Cerebellar cortex (tissue), 1 donor: ENCODE results near the gene FBLN2.

ENCODE experiments used
- DNase-seq: peaks from one replicate; pipeline ENCODE4 v3.0.0-alpha.2; 2015; ENCODE audit warnings: low spot score

The FBLN2 gene

GRCh38 chr3:13605555-13605954, 56.6 kb downstream of the FBLN2 start:
- DNase-seq, result no peak

DNA sequence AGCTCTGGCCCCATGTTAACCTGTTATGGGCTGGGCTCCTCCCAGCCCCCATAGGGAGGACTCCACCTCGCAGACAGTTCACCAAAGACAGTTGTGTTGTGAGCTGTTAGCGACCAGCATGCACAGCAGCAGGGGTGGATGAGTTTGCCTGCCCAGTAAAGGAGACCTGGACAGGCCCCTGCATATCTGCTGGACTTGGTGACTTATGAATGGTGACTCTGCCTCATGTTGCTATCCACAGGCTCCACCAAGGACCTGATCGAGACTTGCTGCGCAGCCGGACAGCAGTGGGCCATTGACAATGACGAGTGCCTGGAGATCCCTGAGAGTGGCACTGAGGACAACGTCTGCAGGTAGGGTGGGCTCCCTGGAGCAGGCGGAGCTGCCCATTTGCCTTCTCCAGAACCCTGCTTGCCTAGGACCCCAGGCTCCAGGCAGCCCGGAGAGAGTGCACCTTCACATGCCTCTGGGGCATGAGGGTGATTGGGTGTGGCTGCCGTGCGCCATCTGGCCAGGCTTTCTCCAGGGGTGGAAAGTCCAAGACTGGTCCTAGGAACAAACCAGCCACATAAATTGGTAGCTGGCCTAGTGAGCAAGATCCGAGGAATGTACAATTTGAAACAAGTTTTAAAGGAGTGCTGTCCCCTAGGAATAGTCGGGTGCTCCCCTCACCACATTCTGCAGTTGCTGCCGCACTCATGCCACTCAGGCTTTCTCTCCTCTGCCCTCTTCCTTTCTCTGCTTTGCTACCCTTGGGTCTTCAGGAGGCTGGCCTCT, 59.1 kb downstream of the FBLN2 start:
- DNase-seq, result no peak

DNA sequence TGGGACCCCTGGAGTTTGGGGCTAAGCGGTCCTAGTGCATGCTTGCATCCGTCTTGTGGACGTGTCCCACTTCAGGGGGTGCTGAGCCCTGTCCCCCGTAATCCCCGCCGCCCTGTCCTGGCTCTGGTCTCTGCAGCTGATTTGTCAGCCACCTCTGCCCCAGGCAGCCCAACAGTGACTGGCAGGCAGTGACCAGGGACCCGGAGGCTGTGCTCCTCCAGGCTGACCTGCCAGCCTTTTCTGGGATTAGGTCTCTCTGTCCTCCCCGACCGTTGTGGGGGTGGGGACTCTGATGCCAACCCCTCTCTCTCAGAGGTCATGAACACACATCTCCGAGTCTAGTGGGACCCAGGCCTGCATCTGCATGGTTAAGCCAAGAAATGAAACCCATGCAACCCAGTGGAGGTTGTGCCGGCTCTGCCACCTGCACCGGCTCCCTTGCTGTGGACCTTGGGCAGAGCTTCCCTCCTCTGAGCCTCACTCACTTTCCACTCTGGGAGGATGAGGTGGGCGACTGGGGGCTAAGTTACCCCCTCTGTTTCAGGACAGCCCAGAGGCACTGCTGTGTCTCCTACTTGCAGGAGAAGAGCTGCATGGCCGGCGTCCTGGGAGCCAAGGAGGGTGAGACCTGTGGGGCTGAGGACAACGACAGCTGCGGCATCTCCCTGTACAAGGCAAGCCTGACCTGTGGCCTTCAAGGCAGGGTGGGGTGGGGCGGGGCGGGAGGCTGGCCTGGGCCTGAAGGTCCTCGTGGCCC, 60.2 kb downstream of the FBLN2 start:
- DNase-seq, result no peak

- no peak for DNase-seq
Measured at GRCh38 chr3:13610006-13610570, 61.2 kb downstream of the FBLN2 start.

GRCh38 chr3:13611221-13611620, 62.3 kb downstream of the FBLN2 start:
- DNase-seq, result no peak

DNA sequence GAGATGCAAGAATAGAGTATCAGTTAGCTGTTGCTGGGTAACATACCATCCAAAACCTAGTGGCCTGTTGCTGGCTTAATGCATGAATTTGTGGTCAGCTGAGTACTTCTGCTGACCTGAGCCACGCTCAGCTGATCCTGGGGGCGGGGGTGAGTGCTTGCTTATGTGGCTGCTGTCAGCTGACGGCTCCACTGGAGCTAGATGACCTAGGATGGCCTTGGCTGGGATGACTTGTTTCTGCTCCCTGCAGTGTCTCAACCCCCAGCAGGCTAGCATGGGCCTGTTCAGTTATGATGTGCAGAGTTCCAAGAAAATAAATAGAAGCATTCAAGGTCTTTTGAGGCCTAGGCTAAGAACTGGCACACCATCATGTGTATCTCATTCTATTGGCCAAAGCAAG, 63.9 kb downstream of the FBLN2 start:
- DNase-seq, result peak; percentile 7

DNA sequence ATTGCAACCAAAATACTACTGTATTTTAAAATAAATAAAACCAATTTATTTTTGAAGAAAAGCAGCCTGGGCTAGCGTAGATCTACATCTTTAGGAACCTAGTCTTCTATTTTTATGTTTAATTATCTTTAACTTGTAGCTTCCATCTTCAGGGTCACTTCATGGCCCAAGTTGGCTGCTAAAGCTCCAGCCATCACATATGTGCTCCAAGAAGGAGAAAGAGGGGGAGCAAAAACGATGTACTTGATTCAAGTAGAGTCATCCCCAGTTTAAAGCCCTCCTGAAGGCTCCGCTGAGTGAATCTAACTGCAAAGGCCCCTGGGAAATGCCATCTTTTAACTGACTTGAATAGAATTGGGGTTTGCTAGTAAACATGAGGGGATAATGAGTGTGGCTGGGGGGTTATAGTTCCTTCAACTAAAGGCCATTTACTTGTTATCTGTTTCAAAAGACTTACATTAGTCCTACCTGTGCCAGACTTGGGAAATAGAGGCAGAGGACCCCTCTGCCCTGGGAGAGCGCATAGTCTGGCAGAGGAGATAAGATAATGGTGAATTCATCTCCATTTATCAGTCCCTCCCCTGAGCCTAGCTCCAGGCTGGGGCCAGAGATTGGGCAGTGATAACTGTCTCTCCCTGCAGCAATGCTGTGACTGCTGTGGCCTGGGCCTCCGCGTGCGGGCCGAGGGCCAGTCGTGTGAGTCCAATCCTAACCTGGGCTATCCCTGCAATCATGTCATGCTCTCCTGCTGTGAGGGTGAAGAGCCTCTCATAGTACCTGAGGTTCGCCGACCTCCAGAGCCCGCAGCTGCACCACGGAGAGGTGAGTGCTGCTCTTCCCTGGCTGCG, 64.6 kb downstream of the FBLN2 start:
- no peak for DNase-seq

- DNase-seq, result no peak
Measured at GRCh38 chr3:13614607-13615006, 65.7 kb downstream of the FBLN2 start.

- no peak for DNase-seq
Measured at GRCh38 chr3:13615019-13615528, 66.1 kb downstream of the FBLN2 start.

GRCh38 chr3:13616359-13616758, 67.4 kb downstream of the FBLN2 start:
- no peak for DNase-seq

DNA sequence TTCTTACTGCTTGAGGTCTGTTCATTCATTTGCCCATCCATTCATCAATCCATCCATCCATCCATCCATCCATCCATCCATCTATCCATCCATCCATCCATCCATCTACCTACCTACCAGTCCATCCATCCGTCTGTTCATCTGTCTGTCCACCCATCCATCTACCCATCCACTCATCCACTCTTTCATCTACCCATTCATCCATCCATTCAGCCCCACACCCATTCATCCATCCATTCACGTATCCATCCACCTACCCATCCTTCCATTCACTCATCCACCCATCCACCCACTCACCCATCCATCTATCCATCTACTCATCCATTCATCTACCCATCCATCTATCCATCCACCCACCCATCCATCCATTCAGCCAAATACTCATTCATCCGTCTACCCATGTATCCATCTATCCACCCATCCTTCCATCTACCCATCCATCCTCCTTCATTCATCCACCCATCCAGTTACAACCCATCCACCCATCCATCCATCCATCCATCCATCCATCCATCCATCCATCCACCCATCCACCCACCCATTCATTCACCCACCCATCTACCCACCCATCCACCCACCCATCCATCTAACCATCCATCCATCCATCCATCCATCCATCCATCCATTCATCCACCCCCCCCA, 68.3 kb downstream of the FBLN2 start:
- DNase-seq, result no peak

DNA sequence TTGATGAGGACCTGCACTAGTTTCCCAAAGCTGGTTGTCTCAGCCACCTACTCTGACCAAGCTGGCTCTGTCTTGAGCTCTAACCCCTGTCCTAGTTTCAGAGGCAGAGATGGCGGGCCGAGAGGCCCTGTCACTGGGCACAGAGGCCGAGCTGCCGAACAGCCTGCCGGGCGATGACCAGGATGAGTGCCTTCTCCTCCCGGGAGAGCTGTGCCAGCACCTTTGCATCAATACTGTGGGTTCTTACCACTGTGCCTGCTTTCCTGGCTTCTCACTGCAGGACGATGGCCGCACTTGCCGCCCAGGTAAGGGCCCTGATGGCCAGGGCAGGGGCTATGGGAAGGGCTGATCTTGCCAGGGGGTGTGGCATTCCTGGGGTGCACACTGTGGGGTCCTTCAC, 69.1 kb downstream of the FBLN2 start:
- DNase-seq, result no peak

- no peak for DNase-seq
Measured at GRCh38 chr3:13618836-13619235, 69.9 kb downstream of the FBLN2 start.

GRCh38 chr3:13619661-13620230, 70.8 kb downstream of the FBLN2 start:
- DNase-seq, result no peak

- DNase-seq, result no peak
Measured at GRCh38 chr3:13620281-13620680, 71.4 kb downstream of the FBLN2 start.

DNA sequence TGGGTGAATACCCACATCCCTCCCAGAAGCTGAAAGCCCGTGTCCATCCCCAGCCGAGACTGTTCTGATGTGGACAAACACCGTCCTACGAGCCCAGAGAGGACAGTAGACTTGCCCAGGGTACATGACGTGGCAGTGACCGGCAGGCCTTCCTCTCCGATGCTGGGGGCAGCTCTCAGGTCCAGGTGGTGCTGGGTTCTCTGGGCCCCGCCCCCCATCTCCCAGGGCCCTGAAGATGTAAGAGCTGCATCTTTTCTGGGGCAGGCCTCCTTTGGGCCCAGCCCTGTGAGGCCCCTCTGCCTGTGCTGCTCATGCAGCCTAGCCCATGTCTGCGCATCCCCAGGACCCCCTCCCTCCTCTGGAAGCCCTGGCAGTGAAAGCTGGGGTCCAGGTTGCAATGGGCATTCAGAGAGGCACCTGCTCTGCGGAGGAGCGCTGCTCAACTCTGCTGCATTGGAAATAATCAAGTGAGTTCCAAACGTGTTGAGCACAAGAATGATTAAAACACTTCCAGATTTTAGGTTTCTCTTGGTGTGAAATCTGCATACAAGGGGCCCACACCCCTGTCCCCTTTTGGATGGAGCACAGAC, 71.9 kb downstream of the FBLN2 start:
- no peak for DNase-seq

DNA sequence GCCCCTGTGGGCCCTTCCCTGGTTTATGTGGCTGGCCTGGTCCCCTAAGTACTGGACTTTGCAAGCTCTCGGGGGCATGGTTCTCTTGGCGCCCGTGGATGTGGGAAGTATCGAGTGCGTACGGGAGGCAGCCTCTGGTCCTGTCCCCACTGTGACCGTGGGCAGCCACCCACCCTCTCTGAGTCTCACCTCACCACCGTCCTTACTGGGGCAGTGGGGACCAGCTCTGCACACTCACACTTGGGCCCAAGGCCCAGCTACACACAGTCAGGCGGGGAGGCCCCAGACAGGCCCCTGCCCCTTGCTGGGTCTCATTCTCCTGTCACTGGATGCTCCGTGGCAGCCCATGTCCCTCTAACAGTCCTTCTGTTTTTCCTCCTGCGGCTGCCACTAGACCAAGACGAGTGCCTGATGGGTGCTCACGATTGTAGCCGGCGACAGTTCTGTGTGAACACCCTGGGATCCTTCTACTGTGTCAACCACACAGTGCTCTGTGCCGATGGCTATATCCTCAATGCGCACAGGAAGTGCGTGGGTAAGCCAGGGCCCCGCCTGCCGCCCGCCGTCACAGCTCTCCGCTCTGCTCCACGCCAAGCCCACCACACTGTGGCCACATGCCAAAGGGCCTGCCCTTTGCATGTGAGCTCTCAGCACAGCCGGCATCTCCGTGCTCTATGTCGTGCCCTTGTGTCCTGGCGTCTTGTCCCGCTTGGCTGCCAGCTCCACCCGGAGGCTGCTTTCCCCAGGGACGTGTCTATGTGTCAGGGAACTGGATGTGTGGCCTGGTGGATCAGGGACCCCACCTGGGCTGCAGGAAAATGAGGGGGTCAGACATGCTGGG, 72.7 kb downstream of the FBLN2 start:
- DNase-seq, result no peak

GRCh38 chr3:13622356-13622755, 73.4 kb downstream of the FBLN2 start:
- no peak for DNase-seq

- DNase-seq, result no peak
Measured at GRCh38 chr3:13623101-13623654, 74.3 kb downstream of the FBLN2 start.

DNA sequence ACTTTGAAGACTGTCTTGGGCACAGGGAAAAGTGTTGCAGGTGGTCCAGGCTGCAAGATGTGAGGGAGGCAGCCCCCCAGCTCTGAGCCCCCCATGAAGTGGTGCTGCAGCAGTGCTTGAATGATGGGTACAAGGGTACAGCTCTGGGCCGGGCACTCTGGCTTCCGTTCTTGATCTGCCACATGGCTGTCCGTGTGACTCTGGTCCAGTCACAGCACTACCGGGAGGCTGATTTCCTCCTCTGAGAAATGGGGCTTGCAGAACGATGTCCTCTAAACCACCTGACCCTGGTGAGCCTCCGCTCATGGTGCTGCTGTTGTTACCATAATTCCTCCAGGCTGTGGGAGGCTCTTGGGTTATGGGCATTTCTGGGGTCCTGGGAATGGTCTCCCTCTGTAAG, 75.1 kb downstream of the FBLN2 start:
- no peak for DNase-seq
